ENCODE measurements around the gene KIAA2012.
A peak's percentile ranks its signal among the peaks of the same experiment; 100 is the strongest.

KIAA2012 gene

GRCh38 chr2:202113571-202114142 is 40.6 kb downstream of the KIAA2012 start:
- DNase-seq (ENCODE audit: low read depth in 1 of 2, low spot score in 1 of 2): no peak

DNA sequence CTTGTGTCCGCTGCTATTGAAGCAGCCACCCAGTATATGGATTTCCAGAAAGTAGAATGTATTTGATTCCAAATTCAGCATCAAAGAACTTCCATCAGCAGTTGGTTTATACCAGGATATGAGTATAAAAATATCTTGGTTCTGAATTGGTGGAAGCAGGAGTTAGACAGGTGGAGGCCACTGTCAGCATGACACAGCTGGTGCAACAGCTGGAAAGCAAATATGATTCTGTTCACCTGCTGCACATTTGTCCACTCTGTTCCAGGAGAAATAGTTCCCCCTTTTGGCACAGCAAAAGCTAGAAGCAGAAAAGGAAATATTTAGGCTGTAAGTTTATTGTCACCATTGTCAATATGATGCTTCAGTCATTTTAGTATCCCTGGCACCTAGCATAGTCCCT is 41.2 kb downstream of the KIAA2012 start:
- Histone ChIP-seq H3K4me3 (replicated peaks; ENCODE audit: insufficient read depth, low read length) (no peak overlapping the region), H3K27ac (replicated peaks) (no peak overlapping the region), H3K27me3 (ENCODE audit: insufficient read depth, poor library complexity, severe bottlenecking) (no peaks in the 10 kb centered on the region)
- DNase-seq (ENCODE audit: low read depth in 1 of 2, low spot score in 1 of 2): no peak
- TF ChIP-seq SPI1 (IDR thresholded peaks at IDR 0.05; ENCODE audit: borderline replicate concordance, low read depth): no peak
- no peak for TF ChIP-seq POLR2AphosphoS5 (IDR thresholded peaks at IDR 0.05; ENCODE audit: low read depth)
- TF ChIP-seq, protein P1, sequence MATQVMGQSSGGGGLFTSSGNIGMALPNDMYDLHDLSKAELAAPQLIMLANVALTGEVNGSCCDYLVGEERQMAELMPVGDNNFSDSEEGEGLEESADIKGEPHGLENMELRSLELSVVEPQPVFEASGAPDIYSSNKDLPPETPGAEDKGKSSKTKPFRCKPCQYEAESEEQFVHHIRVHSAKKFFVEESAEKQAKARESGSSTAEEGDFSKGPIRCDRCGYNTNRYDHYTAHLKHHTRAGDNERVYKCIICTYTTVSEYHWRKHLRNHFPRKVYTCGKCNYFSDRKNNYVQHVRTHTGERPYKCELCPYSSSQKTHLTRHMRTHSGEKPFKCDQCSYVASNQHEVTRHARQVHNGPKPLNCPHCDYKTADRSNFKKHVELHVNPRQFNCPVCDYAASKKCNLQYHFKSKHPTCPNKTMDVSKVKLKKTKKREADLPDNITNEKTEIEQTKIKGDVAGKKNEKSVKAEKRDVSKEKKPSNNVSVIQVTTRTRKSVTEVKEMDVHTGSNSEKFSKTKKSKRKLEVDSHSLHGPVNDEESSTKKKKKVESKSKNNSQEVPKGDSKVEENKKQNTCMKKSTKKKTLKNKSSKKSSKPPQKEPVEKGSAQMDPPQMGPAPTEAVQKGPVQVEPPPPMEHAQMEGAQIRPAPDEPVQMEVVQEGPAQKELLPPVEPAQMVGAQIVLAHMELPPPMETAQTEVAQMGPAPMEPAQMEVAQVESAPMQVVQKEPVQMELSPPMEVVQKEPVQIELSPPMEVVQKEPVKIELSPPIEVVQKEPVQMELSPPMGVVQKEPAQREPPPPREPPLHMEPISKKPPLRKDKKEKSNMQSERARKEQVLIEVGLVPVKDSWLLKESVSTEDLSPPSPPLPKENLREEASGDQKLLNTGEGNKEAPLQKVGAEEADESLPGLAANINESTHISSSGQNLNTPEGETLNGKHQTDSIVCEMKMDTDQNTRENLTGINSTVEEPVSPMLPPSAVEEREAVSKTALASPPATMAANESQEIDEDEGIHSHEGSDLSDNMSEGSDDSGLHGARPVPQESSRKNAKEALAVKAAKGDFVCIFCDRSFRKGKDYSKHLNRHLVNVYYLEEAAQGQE (IDR thresholded peaks at IDR 0.05; ENCODE audit: insufficient replicate concordance, low read depth): no peak
- TF ChIP-seq GABPA (IDR thresholded peaks at IDR 0.05; ENCODE audit: low read depth): no peak
- no peak for TF ChIP-seq CTCF (IDR thresholded peaks at IDR 0.05; ENCODE audit: insufficient read depth, low read length)

More at GRCh38 chr2:202113571-202114142, 40.6 kb downstream of the KIAA2012 start:
- H3K4me3 ChIP-seq (replicated peaks; ENCODE audit: insufficient read depth, low read length): no peak overlapping the region
- H3K27me3 ChIP-seq (ENCODE audit: insufficient read depth, poor library complexity, severe bottlenecking): no peaks in the 10 kb centered on the region
- TF ChIP-seq, protein P1 (IDR thresholded peaks at IDR 0.05; ENCODE audit: insufficient replicate concordance, low read depth): no peak
- no peak overlapping the region for H3K27ac ChIP-seq (replicated peaks)

- peak in 1 of 2 experiments; percentile 17 for DNase-seq (ENCODE audit: low read depth in 1 of 2, low spot score in 1 of 2)
- no peak for TF ChIP-seq GABPA (IDR thresholded peaks at IDR 0.05; ENCODE audit: low read depth)
- TF ChIP-seq POLR2AphosphoS5 (IDR thresholded peaks at IDR 0.05; ENCODE audit: low read depth): no peak
- no peak for TF ChIP-seq SPI1 (IDR thresholded peaks at IDR 0.05; ENCODE audit: borderline replicate concordance, low read depth)
- TF ChIP-seq CTCF (IDR thresholded peaks at IDR 0.05; ENCODE audit: insufficient read depth, low read length): no peak
- TF ChIP-seq, protein P1 (IDR thresholded peaks at IDR 0.05; ENCODE audit: insufficient replicate concordance, low read depth): no peak
- H3K27me3 ChIP-seq (ENCODE audit: insufficient read depth, poor library complexity, severe bottlenecking): no peaks in the 10 kb centered on the region
- no peak overlapping the region for H3K27ac ChIP-seq (replicated peaks)
- H3K4me3 ChIP-seq (replicated peaks; ENCODE audit: insufficient read depth, low read length): no peak overlapping the region
Observed at GRCh38 chr2:202114795-202115194, 41.7 kb downstream of the KIAA2012 start.

Data from HL-60 (cell line).